ENCODE data around the gene HAVCR1. TPM values are rescaled to one million over a fixed set of nuclear protein-coding genes. Genes with fewer than 3 reads are reported as not detected.

HAVCR1 gene
- total RNA-seq, 1 donor from 2014 or later: not detected

DNA sequence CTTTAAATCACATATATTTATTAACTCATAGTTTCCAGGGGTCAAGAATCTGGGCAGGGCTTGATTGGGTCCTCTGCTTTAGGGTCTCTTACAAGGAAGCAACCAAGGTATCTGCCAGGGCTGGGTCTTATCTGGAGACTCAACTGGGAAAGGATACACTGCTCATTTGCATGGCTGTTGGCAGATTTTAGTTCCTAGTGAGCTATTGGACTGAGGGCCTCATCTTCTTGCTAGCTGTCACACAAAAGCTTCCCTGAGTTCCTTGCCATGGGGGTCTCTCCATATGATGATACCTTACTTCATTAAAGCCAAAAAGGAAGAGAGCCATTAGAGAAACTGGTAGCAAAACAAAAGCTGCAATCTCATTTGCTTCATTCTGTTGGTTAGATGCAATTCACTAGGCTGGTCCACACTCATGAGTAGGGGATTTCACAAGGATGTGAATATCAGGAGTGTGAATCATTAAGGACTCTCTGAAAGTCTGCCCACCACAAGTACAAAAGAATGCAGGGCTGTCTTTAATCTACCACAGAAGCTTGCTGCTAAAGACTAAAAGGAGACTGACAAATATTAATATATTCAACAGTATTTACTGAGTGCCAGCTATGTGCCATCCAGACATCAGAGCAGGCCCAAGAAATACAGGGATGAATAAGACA lies 53.9 kb downstream of the HAVCR1 start:
- DNase-seq (ENCODE audit: low read depth, low spot score): no peak

- DNase-seq (ENCODE audit: low read depth, low spot score): no peak
These were observed 67.2 kb downstream of the HAVCR1 start for GRCh38 chr5:156991714-156992113.

GRCh38 chr5:156984064-156984463 lies 74.9 kb downstream of the HAVCR1 start:
- DNase-seq (ENCODE audit: low read depth, low spot score): no peak

DNA sequence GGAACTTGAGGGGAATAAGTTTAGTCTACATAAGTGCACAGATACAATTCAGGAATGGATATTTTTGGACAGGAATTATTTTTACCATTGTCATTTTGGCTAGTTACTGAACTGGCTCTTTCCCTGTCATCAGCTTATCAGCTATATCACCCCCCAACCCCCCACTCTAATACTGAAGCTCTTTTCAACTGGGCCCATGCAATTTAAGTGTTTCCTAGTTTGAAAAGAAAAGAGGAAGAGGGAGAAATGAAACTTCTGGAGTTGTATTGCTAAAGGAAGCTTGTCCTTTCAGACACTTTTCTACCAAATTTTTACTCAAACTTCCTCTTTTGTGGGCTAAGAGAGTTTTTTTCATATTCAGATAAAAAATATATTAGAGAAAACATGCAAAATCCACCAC lies 77.4 kb downstream of the HAVCR1 start:
- DNase-seq (ENCODE audit: low read depth, low spot score): no peak

Other genes with a start within 250 kb of the HAVCR1 start
- 0.07 TPM in 2 replicates for gene PPP1R2B, start 208.8 kb downstream of the HAVCR1 start, total RNA-seq
- gene TIMD4, start 95.9 kb downstream of the HAVCR1 start, total RNA-seq: not detected in 2 replicates
- gene HAVCR2, start 49.9 kb upstream of the HAVCR1 start, total RNA-seq: 0.07 TPM in 1 of 2 replicates, not detected in the other
- 6.4 and 8.4 TPM in 2 replicates for gene MED7, start 83.7 kb upstream of the HAVCR1 start, total RNA-seq
- gene GARIN3, start 107.1 kb upstream of the HAVCR1 start, total RNA-seq: not detected in 2 replicates
- not detected in 2 replicates for gene ITK, start 121.7 kb upstream of the HAVCR1 start, total RNA-seq
- 11.5 and 18.9 TPM in 2 replicates for gene CYFIP2, start 207.0 kb upstream of the HAVCR1 start, total RNA-seq